NCI-H2081 (cell line): ENCODE data around the gene RFX2.
"Not testable (repeated sequence)": the region's sequence is repeated elsewhere in the genome, so short reads cannot be mapped to it uniquely, and the experiment has no call there.

ENCODE experiments used
- DNase-seq, 2 experiments: peaks; one replicate each; lab custom pipeline; 2025; lab: John Stamatoyannopoulos, UW

Gene RFX2

DNA sequence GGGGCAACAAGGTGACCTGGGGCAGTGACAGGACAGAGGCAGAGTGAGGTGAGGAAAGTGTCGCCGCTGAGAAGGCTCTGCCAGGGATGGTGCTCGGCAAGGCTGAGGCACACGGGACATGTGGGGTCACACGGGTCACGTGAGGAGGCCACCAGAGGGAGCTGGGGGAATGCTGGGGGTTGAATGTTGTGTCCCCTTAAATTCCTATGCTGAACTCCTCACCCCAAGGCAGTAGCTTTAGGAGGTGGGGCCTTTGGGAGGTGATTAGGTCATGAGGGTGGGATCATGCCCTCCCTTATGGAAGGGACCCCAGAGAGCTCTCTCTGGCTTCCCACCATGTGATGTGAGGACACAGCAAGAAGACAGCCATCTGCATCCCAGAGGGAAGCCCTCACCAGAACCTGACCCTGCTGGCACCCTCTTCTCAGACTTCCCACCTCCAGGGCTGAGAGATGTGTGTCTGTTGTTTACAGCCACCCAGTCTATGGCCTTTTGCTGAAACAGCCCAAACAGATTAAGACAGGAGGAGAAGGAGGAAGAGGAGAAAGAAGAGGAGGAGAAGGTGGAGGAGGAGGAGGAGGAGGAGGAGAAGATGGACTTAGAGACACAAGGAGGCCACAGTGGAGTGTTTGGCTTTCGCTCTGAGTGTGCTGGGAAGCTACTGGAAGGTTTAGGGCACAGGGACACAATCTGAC lies 35.4 kb downstream of the RFX2 start:
- DNase-seq, result no peak

- DNase-seq, result peak; percentile 38 to 85
Observed at GRCh38 chr19:6073858-6074708, 36.2 kb downstream of the RFX2 start.

GRCh38 chr19:6073233-6073632 lies 37.1 kb downstream of the RFX2 start:
- not testable (repeated sequence) for DNase-seq

DNA sequence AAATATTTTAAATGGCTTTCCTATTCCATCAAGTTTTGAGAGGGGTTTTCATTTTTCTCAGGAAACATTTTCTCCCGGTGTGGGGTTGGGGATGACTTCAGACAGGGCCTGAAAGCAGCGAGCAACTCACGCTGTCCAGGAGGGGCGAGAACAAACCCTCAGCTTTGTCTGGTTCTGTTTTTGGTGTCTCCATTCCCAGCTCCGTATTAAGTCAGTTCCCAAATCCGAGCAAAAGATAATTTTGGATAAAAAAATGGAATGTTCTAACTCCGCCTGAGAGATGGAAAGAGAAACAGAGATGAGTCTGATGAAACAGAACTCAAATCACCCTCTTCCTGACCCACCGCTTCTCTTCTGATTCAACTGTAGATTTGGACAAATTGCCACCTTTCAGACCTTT lies 38.4 kb downstream of the RFX2 start:
- no peak for DNase-seq

DNA sequence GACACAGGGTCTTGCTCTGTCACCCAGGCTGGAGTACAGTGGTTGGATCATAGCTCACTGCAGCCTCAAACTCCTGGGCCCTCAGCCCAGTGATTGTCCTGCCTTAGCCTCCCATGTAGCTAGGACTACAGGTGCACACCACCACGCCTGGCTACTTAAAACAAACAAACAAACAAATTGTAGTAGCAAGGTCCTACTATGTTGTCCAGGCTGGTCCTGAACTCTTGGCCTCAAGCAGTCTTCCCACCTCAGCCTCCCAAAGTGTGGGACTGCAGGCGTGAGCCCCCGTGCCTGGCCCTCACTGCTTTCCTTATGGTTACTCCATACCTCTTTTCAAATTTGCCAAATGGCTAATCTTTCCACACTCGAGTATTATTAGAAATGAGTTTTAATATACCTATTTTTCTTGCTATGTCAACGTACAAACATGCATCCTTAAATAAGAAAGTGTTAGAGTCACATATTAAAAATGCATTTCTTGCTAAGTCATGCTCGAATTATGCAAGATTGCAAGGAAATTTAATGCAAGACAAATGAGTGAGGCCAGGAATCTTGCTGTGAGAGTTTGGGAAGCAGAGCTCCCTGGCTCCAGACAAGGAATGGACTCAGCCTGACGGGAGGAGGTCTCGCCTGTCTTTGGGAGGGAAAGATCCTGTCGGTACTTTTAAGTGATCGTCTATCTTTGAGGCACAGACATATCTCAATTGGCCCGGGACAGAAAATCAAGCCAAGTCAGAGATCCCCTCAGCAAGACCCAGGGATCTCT lies 39.4 kb downstream of the RFX2 start:
- DNase-seq, result no peak

DNA sequence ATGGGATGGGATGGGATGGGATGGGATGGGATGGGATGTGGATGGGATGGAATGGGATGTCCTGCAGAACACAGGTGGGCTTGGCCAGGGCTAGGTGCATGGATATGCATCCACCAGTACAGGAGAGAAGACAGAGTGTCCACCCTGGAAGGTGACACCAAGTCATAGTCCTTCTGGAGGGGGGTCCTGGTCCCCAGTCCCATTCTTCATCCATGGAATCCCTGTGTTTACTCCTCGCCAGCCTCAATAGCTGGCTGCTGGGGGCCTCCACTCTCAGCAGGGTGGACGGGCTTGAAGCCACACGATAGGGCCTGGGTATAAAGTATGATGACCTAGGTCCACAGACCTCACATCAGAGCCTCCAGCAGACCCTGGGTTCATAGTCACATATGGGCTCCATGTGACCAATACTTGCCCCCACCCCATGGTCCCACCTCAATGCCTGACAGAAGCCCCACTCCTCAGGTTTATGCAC lies 40.1 kb downstream of the RFX2 start:
- DNase-seq, result no peak

GRCh38 chr19:6069268-6069791 lies 41.0 kb downstream of the RFX2 start:
- DNase-seq, result no peak

GRCh38 chr19:6068711-6069110 lies 41.6 kb downstream of the RFX2 start:
- DNase-seq, result no peak

DNA sequence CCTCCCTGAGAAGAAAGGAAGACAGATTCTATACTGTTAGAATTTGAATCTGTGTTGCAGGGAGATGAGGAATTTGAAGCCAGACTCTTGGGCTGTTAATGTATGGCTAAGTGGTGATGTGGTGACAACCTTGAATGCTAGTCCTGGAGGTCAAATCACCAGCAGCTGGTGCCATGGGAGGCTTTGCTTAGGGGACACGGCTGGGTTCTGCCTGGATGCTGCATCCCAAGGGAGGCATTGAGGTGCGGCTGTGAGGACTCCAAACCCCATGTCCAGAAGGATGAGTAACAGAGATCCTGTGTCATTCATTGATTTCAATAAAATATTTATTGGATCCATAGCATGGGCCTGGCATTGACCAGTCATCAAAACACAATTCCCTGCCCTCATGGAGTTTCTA lies 42.3 kb downstream of the RFX2 start:
- no peak for DNase-seq

DNA sequence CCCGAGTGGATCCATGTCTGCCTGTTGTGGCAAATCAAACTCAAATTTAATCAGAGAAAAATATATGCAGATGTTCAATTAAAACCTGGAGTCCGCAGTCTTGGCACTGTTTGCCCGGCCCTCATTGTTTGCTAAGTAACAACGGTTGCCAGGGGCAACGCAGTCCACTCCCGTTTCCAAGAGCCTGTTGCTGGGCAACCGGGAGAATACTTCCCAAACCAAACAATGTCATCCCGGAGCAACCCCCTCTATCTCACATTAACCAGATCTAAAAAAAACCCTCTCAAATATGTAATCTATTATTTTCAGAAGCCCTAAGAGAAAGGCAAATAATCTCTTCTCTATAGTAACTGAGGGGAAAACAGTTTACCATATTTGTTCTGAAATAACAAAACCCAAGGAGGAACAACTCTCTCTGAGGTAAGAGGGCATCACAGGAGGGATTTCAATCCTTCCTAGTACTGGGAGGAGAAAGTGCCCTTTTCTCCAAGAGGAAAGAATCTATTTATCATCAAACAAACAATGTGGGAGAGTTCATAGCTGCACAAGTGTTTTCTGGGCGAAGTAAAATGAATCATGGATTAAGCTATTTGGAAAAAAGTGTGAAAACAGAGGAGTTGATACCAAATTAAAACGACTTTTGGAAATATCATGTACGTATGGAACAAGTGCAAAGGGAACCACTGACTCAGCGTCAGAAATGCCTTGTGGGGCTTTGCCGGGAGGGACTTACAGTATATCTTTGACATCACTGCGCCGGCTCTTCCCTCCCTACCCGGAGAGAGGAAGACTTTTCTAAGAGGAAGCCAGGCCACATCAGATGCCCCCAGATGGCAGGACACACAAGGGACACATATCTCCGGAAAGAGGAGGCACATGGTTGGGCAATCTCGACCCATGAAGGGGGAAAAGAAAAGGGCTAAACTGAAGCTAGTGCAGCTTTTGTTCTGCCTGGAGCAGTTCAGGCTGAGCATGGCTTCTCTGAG lies 43.3 kb downstream of the RFX2 start:
- DNase-seq, result peak; percentile 97 to 98

DNA sequence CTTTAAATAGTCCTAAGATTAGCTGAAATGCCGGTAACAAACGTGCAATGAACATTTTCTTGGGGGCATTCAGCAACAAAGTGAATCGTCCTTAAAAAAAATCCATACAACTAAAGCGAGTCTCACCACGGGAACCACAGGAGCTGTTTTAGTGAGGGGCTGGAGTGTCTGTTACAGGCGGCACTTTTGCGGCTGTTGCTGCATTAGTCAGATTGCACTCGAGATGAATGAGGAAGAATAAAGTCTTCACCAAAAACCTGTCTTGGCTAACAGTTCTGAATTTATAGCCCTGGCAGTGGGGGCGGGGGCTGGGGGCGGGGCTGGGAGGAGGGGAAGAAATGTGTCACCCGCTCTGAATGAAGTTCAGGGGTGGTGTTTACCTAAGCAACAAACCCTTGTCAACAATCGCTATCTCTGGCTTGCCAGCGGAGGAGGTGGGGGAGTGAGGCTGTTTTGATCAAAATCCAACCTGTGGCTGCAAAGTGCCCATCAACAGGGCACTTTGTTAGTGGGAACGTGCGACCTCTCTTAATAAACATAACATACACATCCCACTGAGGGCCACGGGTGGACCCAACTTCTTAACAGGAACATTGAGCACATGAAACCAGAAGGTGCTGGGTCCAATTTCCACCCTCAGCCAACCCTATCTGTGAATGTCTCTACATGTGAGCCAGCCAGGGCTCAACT lies 44.5 kb downstream of the RFX2 start:
- DNase-seq, result peak; percentile 52 to 74

DNA sequence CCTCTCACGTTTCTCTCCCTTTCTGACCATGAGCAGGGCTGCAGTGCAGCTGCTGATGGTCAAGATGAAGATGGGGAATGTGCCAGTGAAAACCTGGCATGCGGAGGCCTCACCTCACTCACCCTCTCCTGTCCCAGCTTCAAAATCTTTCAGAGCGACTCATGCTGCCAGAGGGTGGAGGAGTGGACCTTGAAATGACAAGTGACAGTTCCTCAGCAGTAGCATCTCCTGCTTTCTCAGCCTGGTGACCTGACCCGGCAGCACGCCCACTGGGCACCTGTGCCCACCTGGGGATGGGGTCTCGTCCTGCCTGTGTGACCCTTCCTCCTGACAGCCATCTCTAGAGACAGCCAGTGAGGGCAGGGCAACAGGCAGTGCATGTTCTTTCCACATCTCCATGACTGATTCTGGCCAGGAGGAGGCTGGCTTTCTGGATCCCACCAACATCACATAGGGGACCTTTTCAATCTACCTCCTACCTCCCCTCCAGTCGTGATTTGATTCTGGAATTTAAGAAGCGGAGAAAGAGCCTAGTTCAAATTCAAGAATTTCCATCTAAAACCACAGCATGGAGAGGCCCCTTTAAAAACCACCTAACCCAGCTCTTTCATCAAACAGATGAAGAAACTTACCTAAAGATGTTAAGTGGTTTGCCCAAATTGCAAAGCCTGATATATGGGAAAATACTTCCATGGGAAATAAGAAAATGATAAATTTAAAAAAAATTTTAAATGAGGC lies 45.8 kb downstream of the RFX2 start:
- no peak for DNase-seq

DNA sequence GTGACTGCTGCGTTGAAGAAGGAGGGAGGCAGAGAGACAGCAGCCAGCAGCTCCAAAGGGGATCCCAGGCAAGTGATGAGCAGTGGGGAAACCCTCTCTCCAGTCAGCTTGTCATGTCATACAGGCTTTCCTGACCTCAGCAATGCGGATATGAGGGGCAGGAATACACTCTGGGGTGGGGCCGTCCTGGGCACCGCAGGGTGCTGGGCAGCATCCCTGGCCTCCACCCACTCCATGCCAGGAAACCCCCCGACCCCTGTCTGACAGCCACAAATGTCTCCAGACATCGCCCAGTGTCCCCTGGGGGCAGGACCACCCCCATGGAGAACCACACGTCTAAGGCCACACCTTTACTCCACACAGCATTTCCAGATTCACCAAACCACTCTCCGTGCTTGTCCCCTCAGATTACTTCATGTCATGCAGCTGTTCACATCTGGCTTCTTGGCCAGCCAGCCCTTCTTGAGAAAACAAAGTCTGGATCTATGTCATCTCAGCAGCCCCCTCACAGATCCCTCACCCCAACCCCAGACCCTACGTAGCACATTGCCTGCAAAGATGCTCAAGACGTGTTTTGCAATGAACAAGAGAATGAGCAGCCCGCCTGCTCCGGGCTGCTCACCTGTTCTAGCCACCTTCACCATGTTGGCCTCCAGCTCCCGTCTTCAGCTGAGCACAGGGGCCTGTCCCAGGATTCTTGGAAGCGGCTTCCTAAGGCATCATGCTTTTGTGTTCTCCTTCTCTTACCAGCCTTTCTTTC lies 46.5 kb downstream of the RFX2 start:
- no peak for DNase-seq

GRCh38 chr19:6062961-6063575 lies 47.2 kb downstream of the RFX2 start:
- DNase-seq, result no peak

- DNase-seq, result no peak
Observed at GRCh38 chr19:6062274-6062673, 48.0 kb downstream of the RFX2 start.

DNA sequence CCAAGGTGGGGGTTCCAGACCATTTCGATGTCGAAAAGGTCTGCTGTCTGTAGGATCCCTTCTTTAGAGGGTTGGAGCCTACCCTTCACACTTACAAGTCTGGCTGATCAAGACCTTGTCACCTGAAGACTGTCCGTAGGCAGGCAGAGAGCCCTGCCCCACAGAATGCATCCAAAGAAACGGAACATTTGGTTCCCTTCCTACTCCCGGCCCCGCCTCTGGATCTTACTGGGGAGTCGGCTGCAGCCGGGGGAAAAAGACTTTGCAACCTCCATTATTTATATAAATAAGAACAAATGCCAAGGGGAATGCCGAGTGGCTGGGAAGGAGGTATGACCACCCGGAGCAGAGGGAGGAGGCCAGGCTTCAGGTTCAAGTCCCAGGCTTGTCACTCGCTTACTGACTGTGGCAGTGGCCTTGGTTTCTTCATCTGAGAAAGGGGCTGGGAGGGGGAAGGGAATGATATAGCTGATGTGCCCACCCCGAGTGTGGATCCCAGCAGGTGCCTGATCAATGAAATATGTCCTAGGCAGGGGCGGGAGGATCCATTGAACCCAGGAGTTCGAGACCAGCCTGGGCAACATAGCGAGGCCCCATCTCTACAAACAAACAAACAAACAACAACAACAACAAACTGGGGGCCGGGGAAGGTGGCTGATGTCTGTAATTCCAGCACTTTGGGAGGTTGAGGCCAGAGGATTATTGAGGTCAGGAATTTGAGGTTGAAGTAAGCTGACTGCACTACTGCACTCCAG lies 48.7 kb downstream of the RFX2 start:
- no peak for DNase-seq

DNA sequence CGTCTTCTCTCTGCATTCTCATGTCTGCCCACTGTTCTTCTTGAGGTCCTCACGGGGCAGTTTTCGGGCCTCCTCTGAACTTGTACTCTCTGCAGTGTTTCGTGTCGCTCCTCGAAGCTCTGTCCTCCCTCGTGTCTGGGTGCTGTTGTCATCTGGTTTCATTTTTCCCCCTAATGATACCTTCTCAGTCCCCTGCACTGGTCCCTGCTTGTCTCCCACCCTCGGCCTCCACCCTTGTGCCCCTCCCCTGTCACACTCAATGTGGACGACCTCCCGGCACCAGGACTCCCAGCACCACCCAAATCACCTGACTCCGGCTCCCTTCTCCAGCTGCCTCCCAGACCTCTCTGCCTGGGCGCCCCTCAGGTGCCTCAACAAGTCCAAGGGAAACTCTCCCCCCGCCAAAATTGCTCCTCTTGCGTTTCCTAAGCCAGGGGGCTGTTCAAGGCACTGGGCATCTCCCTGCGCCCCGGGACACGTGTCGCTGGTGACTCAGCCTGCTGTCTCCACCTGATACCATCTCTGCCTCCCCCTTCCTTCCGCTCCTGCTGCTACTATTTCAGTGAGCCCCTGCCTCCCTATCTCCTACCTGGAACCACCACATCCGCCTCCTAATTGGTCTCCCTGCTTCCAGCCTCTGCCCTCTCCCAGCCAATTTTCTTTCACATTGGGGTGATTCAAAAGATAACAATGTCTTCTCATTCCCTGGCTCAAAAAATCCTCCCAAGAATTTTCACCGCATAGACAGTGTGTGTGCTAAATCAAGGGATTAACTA lies 49.5 kb downstream of the RFX2 start:
- DNase-seq, result no peak
